Non-pigmented ciliary epithelial cell (primary cell): ENCODE measurements around the gene SGCB.

Experiments used
- DNase-seq: peaks from one replicate; pipeline ENCODE4 v3.0.0-alpha.2; 2010; ENCODE audit warnings: low read depth

Gene SGCB

GRCh38 chr4:52019936-52020657, 18.0 kb downstream of the SGCB start, which contains the start of gene LRRC66:
LRRC66 (minus strand) TSS chr4:52020363; CDS start chr4:52017613, 2,750 bp downstream.
- no peak for DNase-seq

GRCh38 chr4:52017814-52018213, 20.3 kb downstream of the SGCB start:
- DNase-seq, result no peak

GRCh38 chr4:52016981-52017380, 21.1 kb downstream of the SGCB start:
- no peak for DNase-seq

- no peak for DNase-seq
Measured at GRCh38 chr4:52015366-52015765, 22.7 kb downstream of the SGCB start.

- no peak for DNase-seq
Measured at GRCh38 chr4:52014903-52015302, 23.2 kb downstream of the SGCB start.

GRCh38 chr4:52012651-52013050, 25.4 kb downstream of the SGCB start:
- no peak for DNase-seq

GRCh38 chr4:52010986-52011385, 27.1 kb downstream of the SGCB start:
- DNase-seq, result no peak

GRCh38 chr4:52006887-52007286, 31.2 kb downstream of the SGCB start:
- no peak for DNase-seq

GRCh38 chr4:52005604-52006273, 32.4 kb downstream of the SGCB start:
- DNase-seq, result no peak

- DNase-seq, result no peak
Measured at GRCh38 chr4:52004414-52004813, 33.7 kb downstream of the SGCB start.

GRCh38 chr4:52001616-52002015, 36.5 kb downstream of the SGCB start:
- DNase-seq, result peak; percentile 18

- no peak for DNase-seq
Measured at GRCh38 chr4:51999250-51999649, 38.8 kb downstream of the SGCB start.

- DNase-seq, result no peak
Measured at GRCh38 chr4:51998837-51999236, 39.3 kb downstream of the SGCB start.

GRCh38 chr4:51997647-51998046, 40.5 kb downstream of the SGCB start:
- DNase-seq, result no peak

- no peak for DNase-seq
Measured at GRCh38 chr4:51995647-51996220, 42.4 kb downstream of the SGCB start.
